Measurements from ENCODE around the gene MAMDC2.

MAMDC2 gene

DNA sequence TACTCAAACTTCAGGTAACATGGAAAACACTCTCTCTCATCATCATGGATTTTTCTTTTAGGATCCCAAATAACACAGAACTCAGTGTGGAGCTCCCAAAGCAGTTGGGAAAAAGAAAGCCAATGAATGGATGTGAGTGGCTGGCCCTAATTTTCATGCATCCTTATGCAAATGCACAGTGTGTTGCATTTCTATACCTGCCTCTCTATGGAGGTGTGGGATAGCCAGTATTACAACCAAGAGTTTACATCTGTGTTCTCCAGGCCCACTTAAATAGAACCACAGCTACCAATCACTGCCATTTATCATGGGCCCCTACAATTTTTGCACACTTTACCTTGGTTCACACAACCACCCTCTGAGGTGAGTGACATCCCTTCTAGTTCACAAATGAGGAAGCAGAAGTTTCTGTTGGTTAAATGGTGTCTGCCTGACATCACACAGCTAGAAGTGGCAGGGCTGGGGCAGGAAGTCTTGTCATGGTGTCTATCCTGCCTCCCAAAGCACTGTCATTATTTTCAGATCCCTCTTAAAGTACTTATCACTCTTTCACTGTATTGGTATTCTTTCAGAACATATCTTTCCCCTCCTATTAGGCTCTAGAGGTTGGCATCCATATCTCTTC lies 17.3 kb downstream of the MAMDC2 start:
- no peak for DNase-seq (ENCODE audit: low spot score in 2 of 2)
- H3K27me3 ChIP-seq (ENCODE audit: low read depth) = peaks cover 39% of the 10 kb centered on the region
- no peak overlapping the region for H3K4me3 ChIP-seq
- H3K4me1 ChIP-seq = no peaks in the 10 kb centered on the region
- no peaks in the 10 kb centered on the region for H3K9me3 ChIP-seq
- in situ Hi-C loops (cut with MboI; ENCODE audit: low sequenced_read_pairs) = no loop called here
- H3K36me3 ChIP-seq (replicated peaks) = no peaks in the 10 kb centered on the region

DNA sequence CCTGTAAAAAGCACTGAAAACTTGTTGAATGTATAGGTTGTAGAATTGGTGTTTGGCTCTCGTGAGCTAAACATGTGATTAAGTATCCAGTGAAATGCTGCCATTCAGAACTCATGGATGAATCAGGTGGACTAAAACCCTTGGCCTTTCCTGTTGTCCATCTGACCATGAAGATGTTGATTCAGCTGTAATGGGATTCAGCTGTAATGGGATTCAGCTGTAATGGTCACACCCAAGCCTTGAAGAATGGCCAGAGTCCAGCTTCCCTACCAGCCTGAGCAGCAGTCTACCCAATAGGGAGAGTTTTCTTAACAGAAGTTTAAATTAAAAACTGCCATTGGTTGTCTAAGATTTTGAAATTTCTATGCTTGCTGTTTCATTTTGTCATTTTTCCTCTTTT lies 18.1 kb downstream of the MAMDC2 start:
- no peak for DNase-seq (ENCODE audit: low spot score in 2 of 2)
- no peaks in the 10 kb centered on the region for H3K9me3 ChIP-seq
- no peaks in the 10 kb centered on the region for H3K36me3 ChIP-seq (replicated peaks)
- H3K4me3 ChIP-seq = no peak overlapping the region
- in situ Hi-C loops (cut with MboI; ENCODE audit: low sequenced_read_pairs) = no loop called here
- peaks cover 35% of the 10 kb centered on the region for H3K27me3 ChIP-seq (ENCODE audit: low read depth)
- H3K4me1 ChIP-seq = no peaks in the 10 kb centered on the region

DNA sequence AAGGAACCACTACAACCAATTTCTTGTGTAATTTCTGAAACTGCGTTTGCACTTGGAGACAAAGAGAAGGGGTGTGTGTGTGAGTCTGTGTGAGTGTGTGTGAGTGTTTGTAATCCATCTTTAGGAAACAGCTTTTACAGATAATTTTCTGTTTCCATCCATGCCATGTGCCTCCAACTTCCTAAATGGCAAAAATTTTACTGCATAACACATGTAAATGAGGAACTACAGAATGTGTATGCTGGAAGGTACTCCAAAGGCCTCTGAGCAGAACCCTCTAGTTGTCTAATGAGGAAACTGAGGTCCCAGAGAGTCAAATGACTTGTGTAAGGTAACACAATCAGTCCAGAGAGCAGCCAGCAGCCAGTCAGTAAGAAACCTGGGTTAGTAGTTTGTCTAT lies 20.8 kb downstream of the MAMDC2 start:
- Histone ChIP-seq H3K27me3 (ENCODE audit: low read depth) (peaks cover 22% of the 10 kb centered on the region), H3K36me3 (replicated peaks) (no peaks in the 10 kb centered on the region), H3K9me3 (no peaks in the 10 kb centered on the region), H3K4me3 (no peak overlapping the region), H3K4me1 (no peaks in the 10 kb centered on the region)
- no peak for DNase-seq (ENCODE audit: low spot score in 2 of 2)
- in situ Hi-C loops (cut with MboI; ENCODE audit: low sequenced_read_pairs) = no loop called here

GRCh38 chr9:70065572-70065971 lies 21.9 kb downstream of the MAMDC2 start:
- Histone ChIP-seq H3K4me3 (no peak overlapping the region), H3K27me3 (ENCODE audit: low read depth) (peaks cover 25% of the 10 kb centered on the region), H3K36me3 (replicated peaks) (no peaks in the 10 kb centered on the region), H3K4me1 (no peaks in the 10 kb centered on the region), H3K9me3 (no peaks in the 10 kb centered on the region)
- in situ Hi-C loops (cut with MboI; ENCODE audit: low sequenced_read_pairs) = no loop called here
- DNase-seq (ENCODE audit: low spot score in 2 of 2) = no peak

GRCh38 chr9:70066418-70066817 lies 22.8 kb downstream of the MAMDC2 start:
- in situ Hi-C loops (cut with MboI; ENCODE audit: low sequenced_read_pairs) = no loop called here
- H3K9me3 ChIP-seq = no peaks in the 10 kb centered on the region
- peaks cover 30% of the 10 kb centered on the region for H3K27me3 ChIP-seq (ENCODE audit: low read depth)
- no peak for DNase-seq (ENCODE audit: low spot score in 2 of 2)
- no peak overlapping the region for H3K4me3 ChIP-seq
- H3K36me3 ChIP-seq (replicated peaks) = no peaks in the 10 kb centered on the region
- H3K4me1 ChIP-seq = no peaks in the 10 kb centered on the region

DNA sequence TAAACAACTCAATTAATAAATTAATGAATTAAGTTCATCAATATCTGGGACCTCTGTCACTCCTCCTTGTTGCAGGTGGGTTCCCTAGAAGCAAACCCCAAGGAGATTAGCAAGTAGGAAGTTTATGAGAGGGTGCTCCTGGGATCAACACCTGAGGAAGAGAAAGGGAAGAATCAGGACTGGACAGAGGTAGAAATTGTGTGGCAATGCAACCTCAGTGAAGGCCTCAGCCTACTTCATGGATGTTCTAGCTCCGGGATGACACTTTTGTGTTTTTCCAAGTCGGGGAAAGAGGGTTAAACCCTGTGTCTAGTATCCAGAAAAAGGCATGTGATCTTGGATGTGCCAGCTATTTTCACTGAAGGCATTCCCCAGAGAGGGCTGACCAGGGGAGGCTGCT lies 23.2 kb downstream of the MAMDC2 start:
- no peaks in the 10 kb centered on the region for H3K9me3 ChIP-seq
- no peak for DNase-seq (ENCODE audit: low spot score in 2 of 2)
- no peak overlapping the region for H3K4me3 ChIP-seq
- no peaks in the 10 kb centered on the region for H3K36me3 ChIP-seq (replicated peaks)
- in situ Hi-C loops (cut with MboI; ENCODE audit: low sequenced_read_pairs) = no loop called here
- no peaks in the 10 kb centered on the region for H3K4me1 ChIP-seq
- H3K27me3 ChIP-seq (ENCODE audit: low read depth) = peaks cover 30% of the 10 kb centered on the region

DNA sequence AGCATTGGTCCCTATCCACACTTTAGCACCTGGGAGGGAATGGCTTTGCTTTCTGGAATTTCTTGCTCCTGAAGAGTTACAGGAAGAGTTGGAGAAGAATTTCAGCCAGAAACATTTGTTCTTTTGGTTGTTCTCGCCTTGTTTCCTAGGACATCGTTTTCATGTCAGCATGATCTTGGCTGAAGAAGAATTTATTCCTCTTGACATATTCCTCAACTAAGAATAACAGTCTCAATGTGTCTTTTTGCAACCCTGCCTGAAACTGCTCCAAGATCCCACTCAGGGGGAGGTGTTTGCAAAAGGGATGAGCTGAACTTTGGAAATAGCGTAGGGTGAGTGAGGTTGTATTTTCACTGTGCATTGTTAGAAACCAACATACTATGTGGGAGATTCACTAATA lies 26.1 kb downstream of the MAMDC2 start:
- Histone ChIP-seq H3K4me1 (no peaks in the 10 kb centered on the region), H3K36me3 (replicated peaks) (no peaks in the 10 kb centered on the region), H3K9me3 (no peaks in the 10 kb centered on the region), H3K4me3 (no peak overlapping the region), H3K27me3 (ENCODE audit: low read depth) (peaks cover 24% of the 10 kb centered on the region)
- DNase-seq (ENCODE audit: low spot score in 2 of 2) = no peak
- in situ Hi-C loops (cut with MboI; ENCODE audit: low sequenced_read_pairs) = no loop called here

- in situ Hi-C loops (cut with MboI; ENCODE audit: low sequenced_read_pairs) = no loop called here
- Histone ChIP-seq H3K4me3 (no peak overlapping the region), H3K9me3 (no peaks in the 10 kb centered on the region), H3K4me1 (no peaks in the 10 kb centered on the region), H3K36me3 (replicated peaks) (no peaks in the 10 kb centered on the region), H3K27me3 (ENCODE audit: low read depth) (peaks cover 43% of the 10 kb centered on the region)
- DNase-seq (ENCODE audit: low spot score in 2 of 2) = no peak
Observed at GRCh38 chr9:70073193-70073592, 29.5 kb downstream of the MAMDC2 start.

DNA sequence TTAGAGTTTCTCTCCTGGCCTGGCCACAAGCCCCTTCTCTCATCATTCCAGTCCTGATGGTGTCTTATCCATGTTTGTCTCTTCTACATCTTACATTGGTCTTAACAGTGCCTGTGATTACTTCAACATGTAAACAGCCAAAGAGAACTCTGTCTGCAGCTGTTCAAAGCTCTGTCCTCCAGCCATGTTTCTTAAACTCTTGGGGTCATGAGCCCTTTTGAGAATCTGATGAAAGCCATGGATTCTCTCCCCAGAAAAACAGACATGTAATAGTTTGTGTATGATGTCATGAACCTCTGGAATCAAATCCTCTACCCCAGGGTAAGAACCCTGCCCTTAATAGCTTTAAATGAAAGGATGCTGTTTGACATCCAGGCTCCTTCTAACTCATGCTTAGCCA lies 30.1 kb downstream of the MAMDC2 start:
- no peaks in the 10 kb centered on the region for H3K9me3 ChIP-seq
- in situ Hi-C loops (cut with MboI; ENCODE audit: low sequenced_read_pairs) = no loop called here
- no peaks in the 10 kb centered on the region for H3K36me3 ChIP-seq (replicated peaks)
- no peaks in the 10 kb centered on the region for H3K4me1 ChIP-seq
- no peak for DNase-seq (ENCODE audit: low spot score in 2 of 2)
- peaks cover 45% of the 10 kb centered on the region for H3K27me3 ChIP-seq (ENCODE audit: low read depth)
- H3K4me3 ChIP-seq = no peak overlapping the region

DNA sequence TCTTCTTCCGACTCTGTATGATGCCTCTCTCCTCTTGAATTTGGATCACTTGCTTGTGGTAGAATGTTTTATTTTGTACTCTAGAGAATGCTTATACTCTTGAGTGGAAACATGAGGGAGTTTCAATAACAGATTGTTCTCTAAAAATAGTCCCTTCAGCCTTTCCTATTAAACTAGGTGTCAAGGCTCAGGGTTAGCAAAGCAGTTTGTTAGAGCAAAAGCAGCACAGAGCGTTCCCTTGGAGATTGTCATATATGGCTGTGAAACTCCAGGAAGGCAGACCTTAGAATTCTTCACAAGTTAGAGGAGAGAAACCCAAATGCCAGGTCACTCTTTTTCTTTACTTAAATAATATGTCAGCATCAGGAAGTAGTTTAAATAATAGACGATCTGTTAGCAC lies 33.0 kb downstream of the MAMDC2 start:
- DNase-seq (ENCODE audit: low spot score in 2 of 2) = no peak
- in situ Hi-C loops (cut with MboI; ENCODE audit: low sequenced_read_pairs) = no loop called here
- no peaks in the 10 kb centered on the region for H3K9me3 ChIP-seq
- H3K36me3 ChIP-seq (replicated peaks) = no peaks in the 10 kb centered on the region
- peaks cover 33% of the 10 kb centered on the region for H3K27me3 ChIP-seq (ENCODE audit: low read depth)
- H3K4me3 ChIP-seq = no peak overlapping the region
- no peaks in the 10 kb centered on the region for H3K4me1 ChIP-seq

GRCh38 chr9:70079417-70080037 lies 35.9 kb downstream of the MAMDC2 start:
- in situ Hi-C loops (cut with MboI; ENCODE audit: low sequenced_read_pairs) = no loop called here
- Histone ChIP-seq H3K4me3 (no peak overlapping the region), H3K36me3 (replicated peaks) (no peaks in the 10 kb centered on the region), H3K9me3 (no peaks in the 10 kb centered on the region), H3K4me1 (no peaks in the 10 kb centered on the region), H3K27me3 (ENCODE audit: low read depth) (peaks cover 37% of the 10 kb centered on the region)
- no peak for DNase-seq (ENCODE audit: low spot score in 2 of 2)

DNA sequence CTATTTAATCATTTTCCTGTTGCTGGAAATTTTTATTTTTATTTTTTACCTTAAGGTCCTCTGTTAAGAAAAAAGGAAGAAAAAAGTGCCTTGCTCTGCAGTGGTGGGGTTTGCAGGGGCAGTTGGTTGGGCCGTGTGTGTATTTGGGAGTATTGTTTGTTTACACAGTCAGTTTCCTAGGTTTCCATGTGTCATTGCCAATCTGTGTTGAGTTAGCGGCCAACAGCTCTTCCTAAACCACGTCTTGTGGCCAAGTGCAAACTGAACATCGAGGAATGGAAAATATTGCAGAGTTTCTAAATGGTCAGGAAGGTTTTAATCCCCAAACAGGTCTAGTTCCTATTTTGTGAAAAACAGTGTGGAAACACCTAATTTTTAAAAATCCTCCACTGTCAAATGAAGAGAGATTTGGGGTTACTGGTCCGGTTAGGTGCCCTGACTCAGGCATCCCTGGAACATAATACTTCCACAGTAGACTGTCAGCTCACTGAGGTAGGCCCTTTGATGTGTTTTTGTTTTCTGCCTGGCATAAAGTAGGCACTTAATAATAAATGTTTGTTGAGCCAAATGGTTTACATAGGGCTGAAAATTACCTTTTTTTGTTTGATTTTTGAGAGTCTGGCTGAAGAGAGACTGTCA lies 37.0 kb downstream of the MAMDC2 start:
- in situ Hi-C loops (cut with MboI; ENCODE audit: low sequenced_read_pairs) = no loop called here
- H3K9me3 ChIP-seq = no peaks in the 10 kb centered on the region
- no peaks in the 10 kb centered on the region for H3K4me1 ChIP-seq
- H3K36me3 ChIP-seq (replicated peaks) = no peaks in the 10 kb centered on the region
- peaks cover 30% of the 10 kb centered on the region for H3K27me3 ChIP-seq (ENCODE audit: low read depth)
- DNase-seq (ENCODE audit: low spot score in 2 of 2) = no peak
- H3K4me3 ChIP-seq = no peak overlapping the region

- Histone ChIP-seq H3K4me3 (no peak overlapping the region), H3K9me3 (no peaks in the 10 kb centered on the region), H3K27me3 (ENCODE audit: low read depth) (peaks cover 25% of the 10 kb centered on the region), H3K36me3 (replicated peaks) (no peaks in the 10 kb centered on the region), H3K4me1 (no peaks in the 10 kb centered on the region)
- in situ Hi-C loops (cut with MboI; ENCODE audit: low sequenced_read_pairs) = no loop called here
- no peak for DNase-seq (ENCODE audit: low spot score in 2 of 2)
Observed at GRCh38 chr9:70081120-70081495, 37.5 kb downstream of the MAMDC2 start.

GRCh38 chr9:70083429-70083828 lies 39.8 kb downstream of the MAMDC2 start:
- Histone ChIP-seq H3K27me3 (ENCODE audit: low read depth) (peaks cover 9% of the 10 kb centered on the region; the same call in 1 of the 2 replicates), H3K4me3 (no peak overlapping the region), H3K36me3 (replicated peaks) (no peaks in the 10 kb centered on the region), H3K9me3 (no peaks in the 10 kb centered on the region), H3K4me1 (no peaks in the 10 kb centered on the region)
- in situ Hi-C loops (cut with MboI; ENCODE audit: low sequenced_read_pairs) = no loop called here
- DNase-seq (ENCODE audit: low spot score in 2 of 2) = no peak
